Stimulated activated CD8-positive, alpha-beta memory T cell treated with anti-CD3 and anti-CD28 coated beads, Interleukin-15, amount 100 ng/mL, for 24 hours (primary cell): ENCODE measurements around the gene TMEM272.

Source experiments
- DNase-seq: peaks from one replicate; pipeline ENCODE4 v3.0.0-alpha.2; 2020; ENCODE audit warnings: low read depth

The TMEM272 gene

GRCh38 chr13:51849145-51850101 lies 4.4 kb upstream of the TMEM272 start:
- no peak for DNase-seq

- DNase-seq: no peak
Observed at GRCh38 chr13:51848674-51849073, 3.7 kb upstream of the TMEM272 start.

- no peak for DNase-seq
Observed at GRCh38 chr13:51846756-51847155, 1.8 kb upstream of the TMEM272 start.

- DNase-seq: no peak
Observed at GRCh38 chr13:51845574-51846318, 769 bp upstream of the TMEM272 start.

GRCh38 chr13:51843529-51843928 lies 1.4 kb downstream of the TMEM272 start:
- no peak for DNase-seq

- no peak for DNase-seq
Observed at GRCh38 chr13:51841732-51842131, 3.2 kb downstream of the TMEM272 start.

GRCh38 chr13:51840917-51841316 lies 4.1 kb downstream of the TMEM272 start:
- no peak for DNase-seq

GRCh38 chr13:51839711-51840540 lies 5.1 kb downstream of the TMEM272 start:
- no peak for DNase-seq

GRCh38 chr13:51838240-51838846 lies 6.6 kb downstream of the TMEM272 start:
- no peak for DNase-seq

- DNase-seq: no peak
Observed at GRCh38 chr13:51837016-51837415, 8.0 kb downstream of the TMEM272 start.

GRCh38 chr13:51834581-51835171 lies 10.3 kb downstream of the TMEM272 start:
- DNase-seq: no peak

GRCh38 chr13:51833980-51834379 lies 11.0 kb downstream of the TMEM272 start:
- DNase-seq: no peak

GRCh38 chr13:51832471-51833152 lies 12.4 kb downstream of the TMEM272 start:
- DNase-seq: no peak

GRCh38 chr13:51831519-51831918 lies 13.5 kb downstream of the TMEM272 start:
- no peak for DNase-seq

GRCh38 chr13:51829568-51829899 lies 15.4 kb downstream of the TMEM272 start:
- no peak for DNase-seq

- no peak for DNase-seq
Observed at GRCh38 chr13:51828730-51829567, 16.0 kb downstream of the TMEM272 start.

- no peak for DNase-seq
Observed at GRCh38 chr13:51827254-51827653, 17.7 kb downstream of the TMEM272 start.

GRCh38 chr13:51826606-51827005 lies 18.4 kb downstream of the TMEM272 start:
- DNase-seq: no peak

- no peak for DNase-seq
Observed at GRCh38 chr13:51825681-51826254, 19.2 kb downstream of the TMEM272 start.

GRCh38 chr13:51825165-51825592 lies 19.8 kb downstream of the TMEM272 start:
- DNase-seq: no peak
